SU-DHL-6 (cell line): ENCODE results near the gene UQCC3.

Source experiments
- H2AFZ ChIP-seq: fragments of 200-600 bp; sonication (generic); 2 replicates; pipeline ENCODE4 v1.6.1; 2014; ENCODE audit warnings: low read depth, mild to moderate bottlenecking, moderate library complexity, mixed read lengths, antibody characterized with exemption, low read length; ENCODE audit not compliant: severe bottlenecking
- H3F3A ChIP-seq: fragments of 200-600 bp; shearing (Covaris generic); 2 replicates; pipeline ENCODE4 v1.6.0; 2016; ENCODE audit warnings: antibody characterized with exemption, mild to moderate bottlenecking; ENCODE audit not compliant: insufficient read depth
- H3K27ac ChIP-seq: fragments of 200-600 bp; sonication (generic); 2 replicates; pipeline ENCODE4 v1.5.1; 2016; ENCODE audit warnings: low read depth, mild to moderate bottlenecking, low read length, moderate library complexity, mixed read lengths
- H3K27me3 ChIP-seq: fragments of 200-600 bp; sonication (generic), shearing (Covaris generic); 2 replicates; pipeline ENCODE4 v1.6.0; 2014; ENCODE audit warnings: mild to moderate bottlenecking, low read length
- H3K36me3 ChIP-seq: fragments of 200-600 bp; sonication (generic); 2 replicates; pipeline ENCODE4 v1.6.1; 2014; ENCODE audit warnings: mild to moderate bottlenecking, low read length, mixed read lengths
- H3K4me2 ChIP-seq: fragments of 300-600, 200-600 bp; shearing (Covaris generic), sonication (generic); 2 replicates; pipeline ENCODE4 v1.6.0; 2014; ENCODE audit warnings: low read length, low read depth, mild to moderate bottlenecking; ENCODE audit not compliant: poor library complexity, severe bottlenecking
- H3K4me3 ChIP-seq: fragments of 200-600 bp; sonication (generic); 2 replicates; pipeline ENCODE4 v1.5.1; 2014; ENCODE audit warnings: antibody characterized with exemption, low read length, mild to moderate bottlenecking, mixed read lengths; ENCODE audit not compliant: insufficient read depth, poor library complexity, severe bottlenecking
- H3K79me2 ChIP-seq: fragments of 200-600 bp; sonication (generic); 2 replicates; pipeline ENCODE4 v1.6.1; 2014; ENCODE audit warnings: mild to moderate bottlenecking, low read length, moderate library complexity; ENCODE audit not compliant: insufficient read depth
- H3K9ac ChIP-seq: fragments of 200-600 bp; sonication (generic); 2 replicates; pipeline ENCODE4 v1.7.0; 2014; ENCODE audit warnings: mild to moderate bottlenecking, low read length
- H3K9me2 ChIP-seq: fragments of 200-600 bp; sonication (generic); replicated peaks from 2 replicates; pipeline ENCODE4 v1.6.1; 2014; ENCODE audit warnings: low read length; ENCODE audit not compliant: insufficient read depth
- H3K9me3 ChIP-seq: fragments of 200-600 bp; sonication (generic); 2 replicates; pipeline ENCODE4 v1.6.1; 2014; ENCODE audit warnings: low read length, mixed read lengths; ENCODE audit not compliant: insufficient read depth
- H4K20me1 ChIP-seq: fragments of 200-600 bp; sonication (generic); 2 replicates; pipeline ENCODE4 v1.6.1; 2014; ENCODE audit warnings: low read depth, mild to moderate bottlenecking, antibody characterized with exemption, low read length, moderate library complexity, mixed read lengths
- EZH2phosphoT487 ChIP-seq: fragments of 200-600 bp; sonication (generic), shearing (Covaris generic); conservative IDR thresholded peaks from 2 replicates; pipeline ENCODE4 v1.6.1; 2018; ENCODE audit warnings: mild to moderate bottlenecking, antibody characterized with exemption, low read length, moderate library complexity, mixed read lengths
- TF ChIP-seq, protein P1 (sequence below): fragments of 200-600 bp; sonication (generic); IDR thresholded peaks from one replicate; pipeline ENCODE4 v1.5.1; 2017; ENCODE audit warnings: antibody characterized with exemption, mild to moderate bottlenecking, low read length, moderate library complexity; ENCODE audit not compliant: insufficient read depth, poor library complexity, severe bottlenecking

The UQCC3 gene, protein sequence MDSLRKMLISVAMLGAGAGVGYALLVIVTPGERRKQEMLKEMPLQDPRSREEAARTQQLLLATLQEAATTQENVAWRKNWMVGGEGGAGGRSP

DNA sequence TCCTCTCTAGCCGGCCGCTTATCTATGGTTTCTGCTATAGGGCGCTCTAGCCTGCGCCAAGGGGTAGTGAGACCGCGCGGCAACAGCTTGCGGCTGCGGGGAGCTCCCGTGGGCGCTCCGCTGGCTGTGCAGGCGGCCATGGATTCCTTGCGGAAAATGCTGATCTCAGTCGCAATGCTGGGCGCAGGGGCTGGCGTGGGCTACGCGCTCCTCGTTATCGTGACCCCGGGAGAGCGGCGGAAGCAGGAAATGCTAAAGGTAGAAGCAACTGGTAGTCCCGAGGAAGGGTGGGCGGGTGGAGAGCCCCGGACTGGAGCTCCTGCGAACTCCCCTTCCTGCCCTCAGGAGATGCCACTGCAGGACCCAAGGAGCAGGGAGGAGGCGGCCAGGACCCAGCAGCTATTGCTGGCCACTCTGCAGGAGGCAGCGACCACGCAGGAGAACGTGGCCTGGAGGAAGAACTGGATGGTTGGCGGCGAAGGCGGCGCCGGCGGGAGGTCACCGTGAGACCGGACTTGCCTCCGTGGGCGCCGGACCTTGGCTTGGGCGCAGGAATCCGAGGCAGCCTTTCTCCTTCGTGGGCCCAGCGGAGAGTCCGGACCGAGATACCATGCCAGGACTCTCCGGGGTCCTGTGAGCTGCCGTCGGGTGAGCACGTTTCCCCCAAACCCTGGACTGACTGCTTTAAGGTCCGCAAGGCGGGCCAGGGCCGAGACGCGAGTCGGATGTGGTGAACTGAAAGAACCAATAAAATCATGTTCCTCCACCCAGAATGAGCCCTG is at the start of gene UQCC3, which contains the start of gene LBHD1:
UQCC3 (plus strand) TSS at position 66 of the 782 bp plus-strand sequence; CDS start at position 139, 73 bp downstream.
LBHD1 (minus strand) TSS at position 660 of the 782 bp plus-strand sequence. CDS start 2,236 bp downstream, outside the sequence.
- Histone ChIP-seq H2AFZ (peak within 1 kb of the TSS; percentile 68), H3K27ac (peak within 1 kb of the TSS; percentile 79), H3K4me2 (peak within 1 kb of the TSS; percentile 91), H3K9me3 (no peaks in the 10 kb centered on the region), H3K9me2 (no peaks in the 10 kb centered on the region), H3K27me3 (no peaks in the 10 kb centered on the region), H3K79me2 (peaks cover 42% of the 10 kb centered on the region), H3K4me3 (peak within 1 kb of the TSS; percentile 69), H4K20me1 (no peaks in the 10 kb centered on the region), H3K36me3 (no peaks in the 10 kb centered on the region), H3F3A (peaks cover 49% of the 10 kb centered on the region), H3K9ac (peak within 1 kb of the TSS; percentile 81)
- no peak for TF ChIP-seq EZH2phosphoT487
- TF ChIP-seq, protein P1, sequence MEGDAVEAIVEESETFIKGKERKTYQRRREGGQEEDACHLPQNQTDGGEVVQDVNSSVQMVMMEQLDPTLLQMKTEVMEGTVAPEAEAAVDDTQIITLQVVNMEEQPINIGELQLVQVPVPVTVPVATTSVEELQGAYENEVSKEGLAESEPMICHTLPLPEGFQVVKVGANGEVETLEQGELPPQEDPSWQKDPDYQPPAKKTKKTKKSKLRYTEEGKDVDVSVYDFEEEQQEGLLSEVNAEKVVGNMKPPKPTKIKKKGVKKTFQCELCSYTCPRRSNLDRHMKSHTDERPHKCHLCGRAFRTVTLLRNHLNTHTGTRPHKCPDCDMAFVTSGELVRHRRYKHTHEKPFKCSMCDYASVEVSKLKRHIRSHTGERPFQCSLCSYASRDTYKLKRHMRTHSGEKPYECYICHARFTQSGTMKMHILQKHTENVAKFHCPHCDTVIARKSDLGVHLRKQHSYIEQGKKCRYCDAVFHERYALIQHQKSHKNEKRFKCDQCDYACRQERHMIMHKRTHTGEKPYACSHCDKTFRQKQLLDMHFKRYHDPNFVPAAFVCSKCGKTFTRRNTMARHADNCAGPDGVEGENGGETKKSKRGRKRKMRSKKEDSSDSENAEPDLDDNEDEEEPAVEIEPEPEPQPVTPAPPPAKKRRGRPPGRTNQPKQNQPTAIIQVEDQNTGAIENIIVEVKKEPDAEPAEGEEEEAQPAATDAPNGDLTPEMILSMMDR = no peak

DNA sequence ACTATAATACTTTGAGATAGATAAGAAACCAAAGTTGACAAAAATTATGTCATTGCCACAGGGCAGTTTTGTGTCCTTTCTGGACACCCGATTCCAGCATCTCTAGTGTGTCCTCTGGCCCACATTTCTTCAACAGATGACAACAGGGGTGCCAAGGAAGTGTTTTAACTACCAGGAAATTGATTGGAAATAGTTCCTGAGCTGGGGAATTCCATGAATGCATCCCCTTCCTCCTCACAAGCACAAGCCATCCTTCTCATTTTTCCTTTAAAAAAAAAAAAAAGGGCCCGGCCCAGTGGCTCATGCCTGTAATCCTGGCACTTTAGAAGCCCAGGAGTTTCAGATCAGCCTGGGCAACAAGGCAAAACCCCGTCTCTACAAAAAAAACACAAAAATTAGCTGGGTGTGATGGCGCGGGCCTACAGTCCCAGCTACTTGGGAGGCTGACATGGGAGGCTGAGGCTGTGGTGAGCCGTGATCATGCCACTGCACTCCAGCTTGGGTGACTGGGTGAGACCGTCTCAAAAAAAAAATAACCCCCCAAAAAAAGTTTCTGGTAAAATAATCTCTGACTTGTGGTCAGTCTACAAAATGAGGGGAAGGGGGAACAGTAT is 48.9 kb upstream of the UQCC3 start:
- Histone ChIP-seq H4K20me1 (no peaks in the 10 kb centered on the region), H3K79me2 (peaks cover 18% of the 10 kb centered on the region), H3K27me3 (no peaks in the 10 kb centered on the region), H3K9me3 (no peaks in the 10 kb centered on the region), H3K9ac (peak overlapping the region; percentile 96), H2AFZ (peak overlapping the region; percentile 15), H3F3A (peaks cover 29% of the 10 kb centered on the region), H3K4me2 (peak overlapping the region; percentile 97), H3K36me3 (no peaks in the 10 kb centered on the region), H3K9me2 (no peaks in the 10 kb centered on the region), H3K4me3 (no peak overlapping the region), H3K27ac (peak overlapping the region; percentile 89)
- TF ChIP-seq, protein P1 = no peak
- no peak for TF ChIP-seq EZH2phosphoT487

DNA sequence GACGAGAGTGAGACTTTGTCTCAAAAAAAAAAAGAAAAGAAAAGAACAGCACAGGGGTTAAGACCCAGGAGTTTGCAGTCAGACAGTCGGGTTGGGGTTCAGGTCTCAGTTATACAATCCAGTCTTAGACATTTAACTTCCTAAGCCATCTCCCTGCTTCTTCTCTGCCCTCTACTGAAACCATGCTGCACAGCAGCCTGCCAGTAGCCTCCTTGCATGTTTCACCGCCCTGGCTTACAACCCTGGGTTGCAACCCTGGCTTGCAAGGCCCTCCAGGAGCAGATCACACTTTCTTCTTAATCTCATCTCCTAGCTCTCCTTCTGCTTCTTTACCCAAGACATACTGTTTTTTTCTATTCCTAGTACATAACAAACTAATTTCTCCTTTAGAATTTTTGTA is 43.8 kb upstream of the UQCC3 start:
- H3K36me3 ChIP-seq = peaks cover 18% of the 10 kb centered on the region
- no peak overlapping the region for H3K4me3 ChIP-seq
- H3K79me2 ChIP-seq = no peaks in the 10 kb centered on the region
- H3K27me3 ChIP-seq = no peaks in the 10 kb centered on the region
- no peaks in the 10 kb centered on the region for H4K20me1 ChIP-seq
- H3F3A ChIP-seq = peaks cover 11% of the 10 kb centered on the region
- no peak overlapping the region for H3K9ac ChIP-seq
- H3K9me2 ChIP-seq = no peaks in the 10 kb centered on the region
- no peak overlapping the region for H3K27ac ChIP-seq
- H2AFZ ChIP-seq = no peak overlapping the region
- no peaks in the 10 kb centered on the region for H3K9me3 ChIP-seq
- no peak overlapping the region for H3K4me2 ChIP-seq
- TF ChIP-seq, protein P1 = no peak
- TF ChIP-seq EZH2phosphoT487 = no peak
